ENCODE data around the gene MARK3. TPM values are rescaled to one million over a fixed set of nuclear protein-coding genes. Genes with fewer than 3 reads are reported as not detected.

The MARK3 gene
- polyA plus RNA-seq, 1 donor (not counting 4 experiments of a cell fraction or from before 2014, with no cell fraction given): 133 TPM

- dilution Hi-C loops (cut with MboI; ENCODE audit: extremely low pct_ligation_motif_present, low sequenced_read_pairs): no loop called here
- Histone ChIP-seq H3K4me3 (ENCODE audit: control insufficient read depth in 2 of 3, extremely low read depth in 1 of 3, insufficient read depth in 2 of 3, low read depth in 1 of 3, low read length in 3 of 3) (no peak overlapping the region), H3K79me2 (ENCODE audit: control insufficient read depth, insufficient read depth, low read length) (peaks cover 96% of the 10 kb centered on the region), H3K9me3 (ENCODE audit: control insufficient read depth, low read depth, low read length) (no peaks in the 10 kb centered on the region), H3K27ac (ENCODE audit: control insufficient read depth, insufficient read depth, low read length) (no peak overlapping the region), H3K9me1 (ENCODE audit: control insufficient read depth, extremely low read depth, insufficient read depth, low read length) (peaks cover 2% of the 10 kb centered on the region), H3K4me2 (ENCODE audit: control insufficient read depth, extremely low read depth, insufficient read depth, low read depth, low read length) (no peak overlapping the region), H3K9ac (ENCODE audit: control insufficient read depth, extremely low read depth, insufficient read depth, low read length) (no peak overlapping the region), H3K36me3 (ENCODE audit: control insufficient read depth in 2 of 2, extremely low read depth in 1 of 2, insufficient read depth in 2 of 2, low read length in 2 of 2) (peaks cover 1 to 9% of the 10 kb centered on the region in 2 experiments), H2AFZ (ENCODE audit: control insufficient read depth, low read length) (no peak overlapping the region), H3K4me1 (ENCODE audit: control insufficient read depth, extremely low read depth, insufficient read depth, low read length) (peaks cover 30% of the 10 kb centered on the region), H3K27me3 (ENCODE audit: control insufficient read depth, extremely low read depth, insufficient read depth, low read length) (no peaks in the 10 kb centered on the region), H4K20me1 (ENCODE audit: control insufficient read depth, extremely low read depth, insufficient read depth, low read length) (peaks cover 58% of the 10 kb centered on the region)
- DNase-seq (ENCODE audit: low read depth, low spot score): no peak
- TF ChIP-seq CTCF (optimal IDR thresholded peaks at IDR 0.05 in 1 of 3, IDR thresholded peaks at IDR 0.05 in 1 of 3, conservative IDR thresholded peaks at IDR 0.05 in 1 of 3; ENCODE audit: extremely low read depth in 1 of 3, insufficient read depth in 2 of 3, low read length in 3 of 3): no peak
- no peak for TF ChIP-seq EZH2 (IDR thresholded peaks at IDR 0.05; ENCODE audit: low read length)
- FAIRE-seq: no peak
Observed at GRCh38 chr14:103390605-103391004, 5.4 kb downstream of the MARK3 start.

DNA sequence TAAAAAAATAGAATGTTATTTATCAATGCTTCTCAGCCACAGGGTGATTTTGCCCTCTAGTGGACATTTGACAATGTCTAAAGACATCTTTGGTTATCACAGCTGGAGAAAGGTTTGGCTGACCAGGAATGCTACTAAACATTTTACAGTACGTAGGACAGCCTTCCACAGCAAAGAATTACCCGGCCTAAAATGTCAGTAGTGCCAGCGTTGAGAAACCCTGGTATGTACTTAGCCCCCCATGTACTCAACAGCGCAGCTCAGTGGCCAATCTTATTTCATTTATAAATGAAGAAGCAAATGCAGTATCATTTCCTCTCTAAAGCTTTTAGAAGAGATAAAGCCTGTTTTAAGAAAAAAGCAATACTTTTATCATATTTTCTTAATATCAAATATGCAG, 5.8 kb downstream of the MARK3 start:
- Histone ChIP-seq H3K4me3 (ENCODE audit: control insufficient read depth in 2 of 3, extremely low read depth in 1 of 3, insufficient read depth in 2 of 3, low read depth in 1 of 3, low read length in 3 of 3) (no peak overlapping the region), H3K79me2 (ENCODE audit: control insufficient read depth, insufficient read depth, low read length) (peaks cover 96% of the 10 kb centered on the region), H3K27ac (ENCODE audit: control insufficient read depth, insufficient read depth, low read length) (no peak overlapping the region), H3K9me1 (ENCODE audit: control insufficient read depth, extremely low read depth, insufficient read depth, low read length) (peaks cover 5% of the 10 kb centered on the region), H4K20me1 (ENCODE audit: control insufficient read depth, extremely low read depth, insufficient read depth, low read length) (peaks cover 63% of the 10 kb centered on the region), H3K4me2 (ENCODE audit: control insufficient read depth, extremely low read depth, insufficient read depth, low read depth, low read length) (no peak overlapping the region), H3K4me1 (ENCODE audit: control insufficient read depth, extremely low read depth, insufficient read depth, low read length) (peaks cover 33% of the 10 kb centered on the region), H3K9me3 (ENCODE audit: control insufficient read depth, low read depth, low read length) (no peaks in the 10 kb centered on the region), H2AFZ (ENCODE audit: control insufficient read depth, low read length) (no peak overlapping the region), H3K9ac (ENCODE audit: control insufficient read depth, extremely low read depth, insufficient read depth, low read length) (no peak overlapping the region), H3K36me3 (ENCODE audit: control insufficient read depth in 2 of 2, extremely low read depth in 1 of 2, insufficient read depth in 2 of 2, low read length in 2 of 2) (peaks cover 1 to 9% of the 10 kb centered on the region in 2 experiments), H3K27me3 (ENCODE audit: control insufficient read depth, extremely low read depth, insufficient read depth, low read length) (no peaks in the 10 kb centered on the region)
- peak; percentile 48 to 84 (median 76) for TF ChIP-seq CTCF (optimal IDR thresholded peaks at IDR 0.05 in 1 of 3, IDR thresholded peaks at IDR 0.05 in 1 of 3, conservative IDR thresholded peaks at IDR 0.05 in 1 of 3; ENCODE audit: extremely low read depth in 1 of 3, insufficient read depth in 2 of 3, low read length in 3 of 3)
- TF ChIP-seq EZH2 (IDR thresholded peaks at IDR 0.05; ENCODE audit: low read length): no peak
- no peak for FAIRE-seq
- dilution Hi-C loops (cut with MboI; ENCODE audit: extremely low pct_ligation_motif_present, low sequenced_read_pairs): no loop called here
- no peak for DNase-seq (ENCODE audit: low read depth, low spot score)
